PC-3 (cell line): ENCODE measurements around the gene SLC19A1. TPM values are rescaled to one million over a fixed set of nuclear protein-coding genes. Genes with fewer than 3 reads are reported as not detected.

Experiments used
- ATAC-seq: fragments of 200-7000 bp; cut with Tn5 transposase; 2 replicates; pipeline ENCODE4 v1.9.1; 2020; ENCODE audit warnings: mild to moderate bottlenecking, moderate library complexity
- BruUV-seq: library from RNA; stranded (reverse); fragments of 400-500 nt; replicated peaks from 2 replicates; lab custom pipeline; 2021; lab: Mats Ljungman, UMichigan
- CTCF ChIA-PET: fragments of 300-600 bp; sonication (Branson Sonifier 250); formaldehyde crosslinking; loops from one replicate; lab custom pipeline; 2022; ENCODE audit warnings: antibody characterized with exemption; lab: Charles Lee
- POLR2A ChIA-PET: fragments of 300-600 bp; sonication (Branson Sonifier 250); formaldehyde crosslinking; loops from one replicate; lab custom pipeline; 2022; ENCODE audit warnings: antibody characterized with exemption; ENCODE audit not compliant: unreplicated experiment; lab: Charles Lee
- DNase-seq: peaks from one replicate; pipeline ENCODE4 v3.0.0-alpha.2; 2015
- H2AFZ ChIP-seq: fragments of 300-600 bp; sonication (generic); 2 replicates; pipeline ENCODE4 v1.6.0; 2016; ENCODE audit warnings: antibody characterized with exemption, low read length
- H3F3A ChIP-seq: fragments of 300-600 bp; sonication (generic); one replicate; pipeline ENCODE4 v1.6.0; 2017; ENCODE audit warnings: antibody characterized with exemption, low read length, control low read depth, mild to moderate bottlenecking; ENCODE audit not compliant: unreplicated experiment
- H3K27ac ChIP-seq: fragments of 300-600 bp; sonication (generic); 2 replicates; pipeline ENCODE4 v1.5.1; 2016; ENCODE audit warnings: mild to moderate bottlenecking, low read length
- H3K27me3 ChIP-seq: fragments of 300-600 bp; sonication (generic); 2 replicates; pipeline ENCODE4 v1.6.1; 2016; ENCODE audit warnings: low read length, mixed read lengths
- H3K36me3 ChIP-seq: fragments of 300-600 bp; sonication (generic); 2 replicates; pipeline ENCODE4 v1.6.1; 2016; ENCODE audit warnings: low read depth, mixed run types, low read length, mixed read lengths
- H3K4me1 ChIP-seq: fragments of 300-600 bp; sonication (generic); 2 replicates; pipeline ENCODE4 v1.5.1; 2016; ENCODE audit warnings: low read length; ENCODE audit not compliant: insufficient read depth
- H3K4me2 ChIP-seq: fragments of 300-600 bp; sonication (generic); 2 replicates; pipeline ENCODE4 v1.6.0; 2016; ENCODE audit warnings: low read length
- H3K4me3 ChIP-seq: fragments of 300-600 bp; sonication (generic); 2 replicates; pipeline ENCODE4 v1.5.1; 2016; ENCODE audit warnings: mild to moderate bottlenecking, low read length, mixed read lengths
- H3K79me2 ChIP-seq: fragments of 300-600 bp; sonication (generic); 2 replicates; pipeline ENCODE4 v1.6.1; 2017; ENCODE audit warnings: low read length, mixed read lengths
- H3K9ac ChIP-seq: fragments of 300-600 bp; sonication (generic); 2 replicates; pipeline ENCODE4 v1.6.0; 2016; ENCODE audit warnings: mild to moderate bottlenecking, low read length
- H3K9me2 ChIP-seq: fragments of 300-600 bp; sonication (generic); replicated peaks from 2 replicates; pipeline ENCODE4 v1.6.1; 2016; ENCODE audit warnings: mixed run types, low read length, mixed read lengths
- H3K9me3 ChIP-seq: fragments of 300-600 bp; sonication (generic); 2 replicates; pipeline ENCODE4 v1.6.1; 2016; ENCODE audit warnings: low read length, mixed read lengths
- H4K20me1 ChIP-seq: fragments of 300-600 bp; sonication (generic); 2 replicates; pipeline ENCODE4 v1.6.1; 2016; ENCODE audit warnings: low read length, mixed read lengths
- EZH2 ChIP-seq: fragments of 300-600 bp; sonication (generic); IDR thresholded peaks from one replicate; pipeline ENCODE4 v1.6.1; 2017; ENCODE audit warnings: antibody characterized with exemption, mild to moderate bottlenecking, low read length; ENCODE audit not compliant: unreplicated experiment
- EZH2phosphoT487 ChIP-seq: fragments of 300-600 bp; sonication (generic); IDR thresholded peaks from 2 replicates; pipeline ENCODE4 v1.6.1; 2018; ENCODE audit warnings: mild to moderate bottlenecking, antibody characterized with exemption, low read length, borderline replicate concordance
- intact Hi-C: fragments of 100-400 bp; cut with micrococcal nuclease; formaldehyde crosslinking; loops from 2 replicates; pipeline ENCODE4 v1.9.0; 2023
- total RNA-seq: library from RNA; depleted of rRNA; stranded (reverse); fragments of >200 nt; gene quantifications from 2 replicates; pipeline ENCODE4 v1.2.3, GENCODE V29; 2014
- TF ChIP-seq, protein P1 (sequence below): fragments of 300-600 bp; sonication (generic); conservative IDR thresholded peaks from 2 replicates; pipeline ENCODE4 v1.5.1; 2017; ENCODE audit warnings: antibody characterized with exemption, low read depth, mild to moderate bottlenecking, low read length

The SLC19A1 gene
- total RNA-seq, 1 experiment from 2014 or later, result 54.2 TPM

DNA sequence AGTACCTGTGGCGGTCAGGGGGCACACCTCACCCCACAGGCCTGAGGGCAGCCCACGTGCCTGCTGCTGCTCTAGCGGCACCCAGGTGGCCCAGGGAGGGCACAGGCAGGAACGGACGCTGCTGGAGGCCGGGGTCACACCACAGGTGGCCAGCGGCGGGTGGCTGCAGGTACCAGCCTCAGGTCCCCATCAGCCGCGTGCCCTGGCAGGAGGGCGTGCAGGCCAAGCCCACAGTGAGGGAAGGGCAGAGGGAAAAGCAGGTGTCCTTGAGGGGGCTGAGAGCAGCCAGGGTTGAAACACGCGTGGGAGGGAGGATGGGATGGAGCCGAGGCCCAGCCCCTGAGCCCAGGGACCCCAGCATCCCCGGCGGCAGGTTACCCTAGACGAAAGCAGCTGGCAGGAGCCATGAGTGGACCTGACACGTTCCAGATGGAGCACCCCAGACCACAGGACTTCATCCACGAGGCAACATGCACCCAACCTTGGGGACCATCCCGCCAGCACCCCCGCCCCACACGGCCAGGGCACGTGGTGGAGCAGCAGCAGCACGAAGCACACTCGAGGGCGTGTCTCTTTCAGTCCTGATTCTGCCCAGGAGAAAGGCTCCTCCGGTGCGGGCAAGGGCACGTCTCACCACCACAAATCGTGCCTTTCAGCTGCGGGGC is 3.7 kb downstream of the SLC19A1 start:
- intact Hi-C loops, result no loop called here

DNA sequence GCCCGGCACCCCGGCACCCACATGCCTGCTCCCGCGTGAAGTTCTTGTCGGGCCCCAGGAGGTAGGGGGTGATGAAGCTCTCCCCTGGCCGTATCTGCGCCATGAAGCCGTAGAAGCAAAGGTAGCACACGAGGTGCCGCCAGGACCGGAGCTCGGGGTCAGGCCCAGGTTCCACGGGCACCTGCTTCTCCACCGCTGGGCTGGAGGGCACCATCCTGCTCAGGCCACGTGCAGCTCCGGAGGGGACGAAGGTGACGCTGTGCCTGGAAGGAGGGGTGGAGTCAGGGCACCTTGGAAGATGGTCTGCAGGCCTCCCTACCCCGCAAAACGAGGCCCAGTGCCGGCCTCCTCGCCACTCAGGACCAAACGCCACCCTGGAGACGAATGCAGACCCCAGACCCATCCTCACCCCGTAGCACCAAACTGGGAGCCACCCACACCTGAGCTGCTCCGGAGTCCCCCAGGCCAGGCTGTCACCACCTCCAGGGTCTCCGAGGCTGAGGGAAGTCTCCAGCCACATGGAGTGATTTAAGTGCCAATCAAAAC is 4.4 kb downstream of the SLC19A1 start:
- no peak for TF ChIP-seq EZH2phosphoT487
- no peak for TF ChIP-seq EZH2
- TF ChIP-seq, protein P1, sequence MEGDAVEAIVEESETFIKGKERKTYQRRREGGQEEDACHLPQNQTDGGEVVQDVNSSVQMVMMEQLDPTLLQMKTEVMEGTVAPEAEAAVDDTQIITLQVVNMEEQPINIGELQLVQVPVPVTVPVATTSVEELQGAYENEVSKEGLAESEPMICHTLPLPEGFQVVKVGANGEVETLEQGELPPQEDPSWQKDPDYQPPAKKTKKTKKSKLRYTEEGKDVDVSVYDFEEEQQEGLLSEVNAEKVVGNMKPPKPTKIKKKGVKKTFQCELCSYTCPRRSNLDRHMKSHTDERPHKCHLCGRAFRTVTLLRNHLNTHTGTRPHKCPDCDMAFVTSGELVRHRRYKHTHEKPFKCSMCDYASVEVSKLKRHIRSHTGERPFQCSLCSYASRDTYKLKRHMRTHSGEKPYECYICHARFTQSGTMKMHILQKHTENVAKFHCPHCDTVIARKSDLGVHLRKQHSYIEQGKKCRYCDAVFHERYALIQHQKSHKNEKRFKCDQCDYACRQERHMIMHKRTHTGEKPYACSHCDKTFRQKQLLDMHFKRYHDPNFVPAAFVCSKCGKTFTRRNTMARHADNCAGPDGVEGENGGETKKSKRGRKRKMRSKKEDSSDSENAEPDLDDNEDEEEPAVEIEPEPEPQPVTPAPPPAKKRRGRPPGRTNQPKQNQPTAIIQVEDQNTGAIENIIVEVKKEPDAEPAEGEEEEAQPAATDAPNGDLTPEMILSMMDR, result no peak
- Histone ChIP-seq H3K27ac (no peak overlapping the region), H2AFZ (no peak overlapping the region), H3K79me2 (peaks cover 55% of the 10 kb centered on the region), H4K20me1 (0 out of 2 replicates have a peak, but pooled peaks cover 3% of the 10 kb centered on the region), H3K4me2 (no peak overlapping the region), H3K27me3 (no peaks in the 10 kb centered on the region), H3K9me3 (no peaks in the 10 kb centered on the region), H3K4me3 (no peak overlapping the region), H3K9ac (no peak overlapping the region), H3F3A (no peaks in the 10 kb centered on the region), H3K9me2 (no peaks in the 10 kb centered on the region), H3K4me1 (peaks cover 15% of the 10 kb centered on the region; the same call in 1 of the 2 replicates), H3K36me3 (no peaks in the 10 kb centered on the region; the same call in 1 of the 2 replicates)
- ChIA-PET CTCF (interaction anchor here (0.5 kb wide), 1 partner anchor 148 kb away, joined by 3 read pairs; no protein-coding TSS in a partner anchor), POLR2A (interaction anchor here (0.6 kb wide), 1 partner anchor 1038 kb away, joined by 3 read pairs; no protein-coding TSS in a partner anchor)
- DNase-seq (no peak), ATAC-seq (no peak)
- intact Hi-C loops, result no loop called here
- no TSS peak for BruUV-seq

More for the DNA sequence above, 3.7 kb downstream of the SLC19A1 start:
- Histone ChIP-seq H3K4me3 (no peak overlapping the region), H3K9me2 (no peaks in the 10 kb centered on the region), H3K79me2 (peaks cover 55% of the 10 kb centered on the region), H3K27ac (no peak overlapping the region), H2AFZ (no peak overlapping the region), H3K36me3 (no peaks in the 10 kb centered on the region; the same call in 1 of the 2 replicates), H3K27me3 (no peaks in the 10 kb centered on the region), H3F3A (no peaks in the 10 kb centered on the region), H3K9me3 (no peaks in the 10 kb centered on the region), H3K4me1 (peaks cover 17% of the 10 kb centered on the region; the same call in 1 of the 2 replicates), H3K9ac (no peak overlapping the region), H3K4me2 (no peak overlapping the region), H4K20me1 (0 out of 2 replicates have a peak, but pooled peaks cover 3% of the 10 kb centered on the region)
- ATAC-seq (no peak), DNase-seq (no peak)
- ChIA-PET CTCF (interaction anchor here (0.5 kb wide), 1 partner anchor 149 kb away, joined by 3 read pairs; no protein-coding TSS in a partner anchor), POLR2A (no interaction called here)
- TF ChIP-seq EZH2, result no peak
- TF ChIP-seq, protein P1, result no peak
- TF ChIP-seq EZH2phosphoT487, result no peak
- BruUV-seq, result no TSS peak
